ENCODE results near the gene ADGRV1.
"Not testable (repeated sequence)": the region's sequence is repeated elsewhere in the genome, so short reads cannot be mapped to it uniquely, and the experiment has no call there.

ADGRV1 gene

GRCh38 chr5:90593083-90593482 is 34.5 kb downstream of the ADGRV1 start:
- not testable (repeated sequence) for DNase-seq (ENCODE audit: low read depth in 2 of 2)

- DNase-seq (ENCODE audit: low read depth in 2 of 2): not testable (repeated sequence)
Observed at GRCh38 chr5:90595766-90596165, 37.2 kb downstream of the ADGRV1 start.

DNA sequence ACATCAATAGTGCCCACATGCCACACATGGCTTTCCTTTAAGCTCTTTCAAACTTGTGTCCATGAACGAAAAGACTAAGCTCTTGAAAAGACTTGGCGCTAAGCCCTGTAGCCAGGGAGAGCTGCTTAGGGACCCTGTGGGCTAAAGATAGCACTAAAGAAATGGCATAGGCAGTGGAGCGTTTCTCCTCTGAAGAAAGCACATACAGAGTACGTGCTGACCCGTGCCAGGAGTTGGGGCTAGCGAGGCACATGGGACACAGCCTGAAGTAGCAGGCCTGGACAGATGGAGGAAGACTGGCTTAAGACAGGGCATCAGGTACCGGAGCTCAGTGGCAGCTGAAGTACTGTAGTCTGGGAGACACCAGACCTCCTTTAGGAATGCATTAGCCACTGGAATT is 39.7 kb downstream of the ADGRV1 start:
- no peak for DNase-seq (ENCODE audit: low read depth in 2 of 2)

- not testable (repeated sequence) for DNase-seq (ENCODE audit: low read depth in 2 of 2)
Observed at GRCh38 chr5:90600307-90600706, 41.7 kb downstream of the ADGRV1 start.

DNA sequence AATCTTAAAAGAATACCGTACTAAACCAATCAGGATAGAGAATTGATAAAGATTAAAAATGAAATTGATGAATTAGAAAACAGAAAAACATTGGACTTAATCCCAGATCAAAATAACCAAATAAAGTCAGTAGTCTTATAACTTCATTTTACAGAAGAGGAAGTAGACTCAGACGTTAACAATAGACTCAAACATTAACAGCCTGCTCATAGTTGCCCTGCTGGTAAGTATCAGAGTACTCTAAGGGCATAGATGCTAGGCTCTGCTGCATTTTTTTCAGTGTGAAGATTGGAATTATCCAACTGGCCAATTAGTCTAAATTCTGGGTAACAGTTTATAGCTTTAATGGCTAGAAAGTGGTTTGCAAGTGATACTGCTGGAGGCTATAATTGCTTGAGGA is 42.9 kb downstream of the ADGRV1 start:
- no peak for DNase-seq (ENCODE audit: low read depth in 2 of 2)

DNA sequence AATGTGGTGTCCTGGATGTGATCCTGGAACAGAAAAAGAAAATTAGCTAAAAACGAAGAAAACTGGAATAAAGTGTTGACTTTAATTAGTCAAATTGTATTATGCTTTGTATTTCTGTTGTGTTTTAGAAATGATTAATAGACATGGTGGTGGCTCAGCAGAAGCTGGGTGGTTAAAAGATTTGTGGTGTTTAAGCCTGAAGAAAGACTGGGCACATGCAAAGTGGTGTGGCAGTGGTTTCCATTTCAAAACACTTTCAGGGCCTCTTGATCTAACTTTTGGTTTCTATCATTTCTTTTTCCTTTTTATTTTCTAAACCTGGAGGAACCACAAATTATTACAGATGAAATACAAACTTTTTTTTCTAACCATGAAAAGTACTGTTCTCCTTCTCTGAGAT is 44.1 kb downstream of the ADGRV1 start:
- DNase-seq (ENCODE audit: low read depth in 2 of 2): no peak

DNA sequence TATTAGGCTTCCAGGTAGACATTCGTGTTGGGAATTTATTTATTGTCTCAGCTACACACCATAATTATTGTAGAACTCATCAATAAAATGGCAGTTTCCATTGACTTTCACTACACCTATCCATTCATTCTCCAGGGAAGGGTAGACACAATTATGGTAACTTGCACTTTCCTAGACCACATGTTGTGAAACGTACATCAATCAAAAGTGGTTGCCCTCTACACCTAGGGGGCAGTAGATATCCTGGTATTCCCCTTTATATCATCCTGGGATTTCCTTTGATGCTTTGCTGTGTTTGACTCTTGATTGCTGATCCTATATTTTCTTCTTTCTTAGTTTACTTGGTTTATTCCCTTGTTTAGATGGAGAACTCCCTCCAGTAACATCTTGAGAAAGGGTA is 47.9 kb downstream of the ADGRV1 start:
- no peak for DNase-seq (ENCODE audit: low read depth in 2 of 2)

DNA sequence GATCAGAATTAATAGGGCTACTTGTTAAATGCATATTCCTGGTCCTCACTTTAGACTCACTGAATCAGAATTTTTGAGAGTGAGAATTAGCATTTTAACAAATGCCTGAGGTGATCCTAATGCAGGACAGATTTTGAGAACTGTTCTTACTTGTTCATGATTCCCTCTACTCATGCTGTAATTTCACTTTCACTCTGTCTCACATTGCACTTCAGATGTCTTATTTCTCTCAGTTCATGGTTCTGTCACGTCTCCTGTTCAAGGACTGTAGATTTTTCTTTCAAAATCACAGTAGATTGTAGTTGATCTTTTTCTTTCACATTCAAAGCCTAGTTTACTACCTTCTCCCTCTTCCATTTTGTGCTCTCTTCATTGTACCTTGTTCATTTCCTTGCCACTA is 54.3 kb downstream of the ADGRV1 start:
- DNase-seq (ENCODE audit: low read depth in 2 of 2): no peak

- no peak for DNase-seq (ENCODE audit: low read depth in 2 of 2)
Observed at GRCh38 chr5:90613459-90613858, 54.9 kb downstream of the ADGRV1 start.

DNA sequence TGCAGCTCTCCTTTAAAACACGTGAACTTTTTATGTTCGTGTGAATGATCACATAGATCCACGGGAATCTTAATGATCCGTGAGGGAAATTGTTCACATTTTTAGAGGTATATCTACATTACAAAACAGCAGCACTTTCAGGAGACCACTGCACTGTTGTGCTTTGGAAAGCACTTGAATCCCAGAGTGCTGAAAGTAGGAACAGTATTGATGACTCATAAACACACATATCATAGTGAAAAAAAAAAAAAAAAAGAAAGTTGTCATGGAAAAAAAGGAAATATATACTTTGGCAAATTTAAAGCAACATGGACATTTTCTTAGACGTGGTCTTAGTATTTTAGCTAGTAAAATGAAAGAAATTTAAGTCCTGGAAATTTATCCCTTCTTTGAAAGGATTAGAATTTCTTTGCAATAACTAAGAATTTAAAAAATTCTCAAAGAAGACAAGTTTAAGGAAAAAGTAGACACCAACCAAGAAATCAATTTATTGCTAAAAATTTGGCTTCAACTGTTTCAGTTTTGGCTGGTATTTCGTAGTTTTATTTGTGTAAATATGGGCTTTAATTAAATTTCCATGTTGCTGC is 55.4 kb downstream of the ADGRV1 start:
- no peak for DNase-seq (ENCODE audit: low read depth in 2 of 2)

DNA sequence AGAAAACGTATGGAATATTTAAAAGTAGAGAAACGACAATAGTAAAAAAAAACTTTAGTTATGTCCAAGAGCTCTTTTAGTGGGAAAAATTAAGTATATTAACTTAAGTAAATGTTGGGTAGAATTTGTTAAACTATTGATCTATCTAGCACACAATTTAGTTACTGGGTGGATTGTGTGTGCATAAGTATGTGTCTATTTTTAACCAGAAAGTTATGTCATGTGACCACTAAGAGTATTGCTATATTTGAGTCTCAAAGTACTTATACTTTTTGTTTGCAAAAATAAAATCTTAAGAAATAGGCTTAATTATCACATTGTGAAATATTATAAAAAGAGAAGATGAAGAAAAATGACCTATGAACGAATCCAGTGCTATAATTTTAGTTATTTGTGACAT is 56.8 kb downstream of the ADGRV1 start:
- DNase-seq (ENCODE audit: low read depth in 2 of 2): no peak

DNA sequence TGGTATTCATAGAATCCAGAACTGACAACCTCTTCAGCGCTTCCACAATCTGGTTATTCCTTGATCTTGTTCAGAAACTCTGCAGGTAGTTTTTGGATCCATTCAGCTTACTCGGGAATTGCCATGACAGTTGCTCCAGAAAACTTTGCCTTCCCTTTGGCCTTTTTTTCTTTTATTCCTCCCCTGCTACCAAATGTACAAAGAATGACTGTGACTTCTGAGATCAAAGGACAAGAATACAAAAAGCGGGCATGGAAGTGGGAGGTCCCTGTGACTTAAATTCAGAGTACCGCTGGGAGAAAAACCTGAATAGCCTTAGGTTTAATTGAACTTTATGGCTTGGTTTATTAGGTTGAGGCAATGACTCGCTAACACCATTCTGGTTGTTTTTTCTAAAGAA is 59.5 kb downstream of the ADGRV1 start:
- no peak for DNase-seq (ENCODE audit: low read depth in 2 of 2)

- DNase-seq (ENCODE audit: low read depth in 2 of 2): not testable (repeated sequence)
Observed at GRCh38 chr5:90619762-90620161, 61.2 kb downstream of the ADGRV1 start.

DNA sequence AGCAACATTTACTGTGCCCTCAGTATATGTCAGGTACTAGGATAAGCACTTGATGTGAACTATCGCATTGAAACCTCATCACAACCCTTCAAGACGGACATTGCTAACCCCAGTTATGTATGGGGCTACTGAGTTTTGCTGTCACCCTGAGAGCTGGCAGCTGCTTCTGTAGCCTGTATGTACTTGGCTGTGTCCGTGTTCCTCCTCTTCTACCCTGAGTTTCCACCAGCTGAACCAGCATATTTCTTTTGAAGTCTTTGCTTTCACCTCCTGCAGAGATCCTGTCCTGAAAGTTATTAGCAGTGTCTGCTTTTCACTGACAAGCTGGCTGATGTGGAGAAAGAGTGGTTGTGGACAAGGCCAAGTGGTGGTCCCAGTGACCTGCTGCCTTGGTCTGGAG is 63.3 kb downstream of the ADGRV1 start:
- DNase-seq (ENCODE audit: low read depth in 2 of 2): no peak

GRCh38 chr5:90626493-90626892 is 67.9 kb downstream of the ADGRV1 start:
- no peak for DNase-seq (ENCODE audit: low read depth in 2 of 2)

- DNase-seq (ENCODE audit: low read depth in 2 of 2): no peak
Observed at GRCh38 chr5:90628492-90628891, 69.9 kb downstream of the ADGRV1 start.

GRCh38 chr5:90632791-90633190 is 74.2 kb downstream of the ADGRV1 start:
- no peak for DNase-seq (ENCODE audit: low read depth in 2 of 2)

DNA sequence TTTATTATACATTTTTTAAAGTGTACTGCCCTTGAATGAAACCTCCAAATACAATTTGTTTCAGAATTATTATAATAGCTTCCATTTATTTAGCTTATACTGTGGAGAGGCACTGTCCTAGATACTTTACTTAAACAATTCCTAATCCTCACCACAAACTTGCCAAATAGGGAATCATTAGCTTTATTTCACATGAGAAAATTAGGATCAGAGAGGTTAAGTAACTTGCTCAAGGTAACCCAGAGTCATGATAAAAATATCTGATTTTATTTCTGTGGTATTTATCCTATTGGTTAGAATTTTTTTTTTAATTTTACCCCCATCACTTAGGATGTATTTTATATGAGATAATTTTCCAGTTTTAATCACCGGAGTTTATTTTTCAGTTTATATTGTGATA is 78.4 kb downstream of the ADGRV1 start:
- DNase-seq (ENCODE audit: low read depth in 2 of 2): no peak

GRCh38 chr5:90637731-90638130 is 79.1 kb downstream of the ADGRV1 start:
- no peak for DNase-seq (ENCODE audit: low read depth in 2 of 2)

GRCh38 chr5:90638878-90639277 is 80.3 kb downstream of the ADGRV1 start:
- no peak for DNase-seq (ENCODE audit: low read depth in 2 of 2)

GRCh38 chr5:90640484-90641059 is 82.0 kb downstream of the ADGRV1 start:
- no peak for DNase-seq (ENCODE audit: low read depth in 2 of 2)

DNA sequence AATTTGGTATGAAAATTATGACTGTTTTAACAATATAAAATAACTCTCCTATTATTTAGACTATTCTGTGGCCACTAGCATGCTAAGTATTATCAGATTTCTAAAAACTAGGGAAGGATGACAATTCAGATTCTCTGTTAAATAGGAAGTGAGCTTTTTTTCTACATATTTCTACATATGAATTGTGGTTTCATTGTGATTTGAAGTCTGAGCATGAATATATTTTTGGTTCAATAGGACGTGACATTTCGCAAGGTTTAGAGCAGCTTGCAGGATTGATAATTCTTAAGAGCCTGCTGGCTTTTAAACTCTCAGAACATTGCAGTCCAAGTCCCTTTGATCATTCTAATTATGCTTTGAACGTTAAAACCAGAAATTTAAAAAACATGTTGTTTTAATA is 82.9 kb downstream of the ADGRV1 start:
- DNase-seq (ENCODE audit: low read depth in 2 of 2): no peak

DNA sequence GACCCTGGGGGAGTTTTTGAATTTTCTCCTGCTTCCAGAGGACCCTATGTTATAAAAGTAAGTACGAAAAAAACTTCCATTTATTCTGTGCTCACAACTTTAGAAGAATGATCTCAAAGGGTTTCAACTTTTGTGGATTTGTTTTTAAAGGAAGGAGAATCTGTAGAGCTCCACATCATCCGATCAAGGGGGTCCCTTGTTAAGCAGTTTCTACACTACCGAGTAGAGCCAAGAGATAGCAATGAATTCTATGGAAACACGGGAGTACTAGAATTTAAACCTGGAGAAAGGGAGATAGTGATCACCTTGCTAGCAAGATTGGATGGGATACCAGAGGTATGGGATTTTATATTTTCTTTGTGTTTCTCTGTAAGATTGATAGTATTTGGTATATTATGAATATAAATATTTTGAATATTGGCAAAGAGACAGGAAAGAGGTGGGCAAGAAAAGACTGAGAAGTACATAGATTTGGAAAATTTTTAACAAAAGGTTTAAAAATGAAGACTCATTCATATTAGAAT is 84.2 kb downstream of the ADGRV1 start:
- DNase-seq (ENCODE audit: low read depth in 2 of 2): no peak

- no peak for DNase-seq (ENCODE audit: low read depth in 2 of 2)
Observed at GRCh38 chr5:90644132-90644531, 85.5 kb downstream of the ADGRV1 start.
